Measurements from ENCODE around the gene MEPCE. TPM values are rescaled to one million over a fixed set of nuclear protein-coding genes. Genes with fewer than 3 reads are reported as not detected.

The MEPCE gene
- total and polyA plus RNA-seq, 2 of the 8 experiments (the other 6 are each of a cell fraction or from before 2014, with no cell fraction given): 22.8 to 48.8 TPM

DNA sequence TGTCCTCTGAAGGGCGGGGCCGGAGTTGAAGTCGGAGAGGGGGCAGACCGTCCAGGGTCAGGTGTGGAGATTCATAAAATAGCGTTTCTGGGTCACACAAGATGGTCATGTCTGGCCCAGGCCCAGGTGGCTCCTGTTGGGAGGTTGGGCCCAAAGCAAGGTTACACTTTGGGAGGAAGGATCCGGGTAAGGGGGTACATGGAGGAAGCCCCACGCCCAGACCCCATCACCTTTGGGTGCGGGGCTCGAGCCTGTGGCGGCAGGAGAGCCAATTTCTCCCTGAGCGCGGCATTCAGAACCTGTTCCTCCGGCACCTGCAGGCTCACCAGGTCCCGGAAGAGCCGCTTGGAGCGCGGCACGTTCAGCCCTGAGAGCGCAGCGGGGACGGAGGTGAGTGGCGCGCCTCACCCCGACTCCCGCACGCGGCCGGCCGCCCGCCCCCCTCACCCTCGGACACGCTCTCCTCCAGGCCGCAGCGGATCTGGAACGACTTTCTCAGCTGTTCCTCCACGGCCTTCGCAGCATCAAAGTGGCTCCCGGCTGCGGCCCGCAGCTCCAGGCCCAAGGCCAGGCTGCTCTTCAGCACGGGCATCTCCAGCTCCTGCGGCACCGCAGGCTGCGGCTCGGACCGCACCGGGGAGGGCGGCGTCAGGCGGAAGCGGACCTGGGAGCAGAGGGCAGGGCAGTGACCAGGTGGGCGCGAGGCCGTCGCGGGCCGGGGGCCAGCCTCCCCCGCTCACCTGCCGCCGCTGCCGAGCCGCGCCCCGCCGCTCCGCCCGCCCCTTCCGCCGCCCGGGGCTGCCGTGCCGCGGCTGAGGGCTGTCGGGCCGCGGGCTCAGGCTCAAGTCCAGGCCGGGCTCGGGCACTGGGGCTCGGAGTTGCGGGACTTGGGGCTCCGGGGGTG is 6.0 kb downstream of the MEPCE start:
- Histone ChIP-seq H3K4ac (replicated peaks; ENCODE audit: insufficient read length, low read depth, low read length) (peak overlapping the region; percentile 34), H3K4me3 (ENCODE audit: extremely low read depth in 1 of 4, insufficient read depth in 2 of 4, low read depth in 3 of 4, low read length in 4 of 4) (peak overlapping the region; percentile 68 to 86 (median 83)), H2BK120ac (replicated peaks; ENCODE audit: low read depth, low read length) (no peak overlapping the region), H2BK5ac (ENCODE audit: low read depth, low read length) (peak overlapping the region; percentile 93; the same call in 1 of the 2 replicates), H3K79me2 (ENCODE audit: control insufficient read depth in 1 of 2, insufficient read depth in 2 of 2, low read length in 2 of 2) (peaks cover 0 to 45% of the 10 kb centered on the region in 2 experiments; a peak in 3 of 4 replicates), H2BK12ac (ENCODE audit: low read depth, low read length) (no peak overlapping the region), H4K91ac (replicated peaks; ENCODE audit: insufficient read length, low read length) (peak overlapping the region; percentile 83), H2AFZ (ENCODE audit: low read length) (no peak overlapping the region), H3K14ac (ENCODE audit: insufficient read length) (no peak overlapping the region), H3K9ac (replicated peaks in 1 of 4; ENCODE audit: extremely low read depth in 1 of 4, low read depth in 3 of 4, low read length in 3 of 4) (peak overlapping the region; percentile 62 to 94 (median 86)), H2AK5ac (ENCODE audit: low read depth, low read length) (no peak overlapping the region), H4K5ac (ENCODE audit: insufficient read length, low read depth, low read length) (peak overlapping the region; percentile 64), H3K27ac (ENCODE audit: low read depth, low read length) (peak overlapping the region; percentile 62), H2BK15ac (ENCODE audit: low read length) (no peak overlapping the region; the same call in 1 of the 2 replicates), H2BK20ac (ENCODE audit: low read length) (no peak overlapping the region), H3K18ac (ENCODE audit: extremely low read depth, low read length) (peak overlapping the region; percentile 93), H3K36me3 (ENCODE audit: control insufficient read depth in 2 of 4, insufficient read depth in 4 of 4, low read length in 3 of 4) (peaks cover 2 to 44% (median 18%) of the 10 kb centered on the region in 4 experiments; a peak in 6 of 8 replicates), H4K8ac (ENCODE audit: extremely low read depth, insufficient read depth, low read length) (peak overlapping the region; percentile 77), H3K23ac (ENCODE audit: insufficient read length) (no peak overlapping the region), H3K4me1 (replicated peaks in 1 of 4; ENCODE audit: control insufficient read depth in 3 of 4, insufficient read depth in 4 of 4, low read length in 3 of 4) (peaks cover 3 to 15% (median 8%) of the 10 kb centered on the region in 4 experiments), H3K23me2 (ENCODE audit: low read depth, low read length) (peaks cover under 1% of the 10 kb centered on the region; the same call in 1 of the 2 replicates), H3K4me2 (ENCODE audit: insufficient read depth in 1 of 2, low read depth in 2 of 2, low read length in 2 of 2) (peak overlapping the region; percentile 76 to 97), H3K9me3 (ENCODE audit: insufficient read depth in 2 of 2, low read depth in 1 of 2, low read length in 1 of 2) (no peaks in the 10 kb centered on the region), H3K56ac (replicated peaks; ENCODE audit: insufficient read length, low read depth, low read length) (peak overlapping the region; percentile 75), H4K20me1 (replicated peaks in 1 of 2; ENCODE audit: control insufficient read depth in 1 of 2, insufficient read depth in 2 of 2, low read length in 2 of 2) (peaks cover 8% of the 10 kb centered on the region in 2 experiments), H3K79me1 (ENCODE audit: low read depth, low read length) (no peaks in the 10 kb centered on the region; the same call in none of the 2 replicates), H3K27me3 (replicated peaks in 1 of 4; ENCODE audit: control insufficient read depth in 3 of 4, extremely low read depth in 1 of 4, insufficient read depth in 3 of 4, low read length in 3 of 4) (no peaks in the 10 kb centered on the region)
- FAIRE-seq (no peak), DNase-seq (ENCODE audit: low read depth in 1 of 2, low spot score in 2 of 2) (peak in 1 of 2 experiments; percentile 70)
- 4% methylated on average over 34 of the region's 81 CpGs; no CpG with 5 or more reads in 1 of the 2 experiments for WGBS, 2 experiments (ENCODE audit: extremely low coverage in 1 of 2, insufficient coverage in 1 of 2, insufficient read length in 1 of 2, insufficient replicate concordance in 2 of 2, low coverage in 1 of 2, low lambda C conversion rate in 2 of 2, missing lambda C conversion rate in 1 of 2)
- ChIA-PET CTCF (ENCODE audit: partially characterized antibody) (interaction anchor here (0.8 to 2.7 kb wide), 5 partner anchors 9 to 34 kb away, joined by 3 to 9 read pairs (median 6); no protein-coding TSS in a partner anchor), POLR2A (ENCODE audit: partially characterized antibody) (interaction anchor here (0.6 to 5.2 kb wide), 13 partner anchors 7 to 1046 kb away, joined by 3 to 55 read pairs (median 3); partner anchors contain the start of genes AGFG2, MEPCE and ZCWPW1)
- TF ChIP-seq SIN3A (conservative IDR thresholded peaks at IDR 0.05 in 1 of 2, IDR thresholded peaks at IDR 0.05 in 1 of 2; ENCODE audit: low read depth in 1 of 2, low read length in 2 of 2) (0 out of 4 replicates have a peak, but pooled peaks of 1 of the 2 experiments have one; percentile 11), RAD21 (IDR thresholded peaks at IDR 0.05 in 1 of 2, conservative IDR thresholded peaks at IDR 0.05 in 1 of 2; ENCODE audit: low read depth in 2 of 2, low read length in 2 of 2) (no peak), POLR2AphosphoS5 (IDR thresholded peaks at IDR 0.05; ENCODE audit: low read depth, low read length) (peak; percentile 50), POLR2A (IDR thresholded peaks at IDR 0.05; ENCODE audit: control extremely low read depth in 1 of 2, low read depth in 2 of 2, low read length in 2 of 2) (peak in 1 of 2 experiments; percentile 63; a peak in 1 of 3 replicates), KDM4A (IDR thresholded peaks at IDR 0.05; ENCODE audit: low read depth, low read length, severe bottlenecking) (peak; percentile 54), RBBP5 (IDR thresholded peaks at IDR 0.05; ENCODE audit: borderline replicate concordance, low read depth, low read length) (peak; percentile 57; the same call in 1 of the 2 replicates), ASH2L (IDR thresholded peaks at IDR 0.05; ENCODE audit: low read length) (peak; percentile 46), CTBP2 (IDR thresholded peaks at IDR 0.05; ENCODE audit: borderline replicate concordance, insufficient read depth, insufficient read length, low read length) (no peak)
- TF ChIP-seq, protein P1, sequence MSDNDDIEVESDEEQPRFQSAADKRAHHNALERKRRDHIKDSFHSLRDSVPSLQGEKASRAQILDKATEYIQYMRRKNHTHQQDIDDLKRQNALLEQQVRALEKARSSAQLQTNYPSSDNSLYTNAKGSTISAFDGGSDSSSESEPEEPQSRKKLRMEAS (IDR thresholded peaks at IDR 0.05): peak; percentile 57; the same call in 1 of the 2 replicates

Measured in H1 (cell line).